Fibroblast of pulmonary artery (primary cell): ENCODE results near the gene RNF32.

Experiments used
- DNase-seq: peaks from one replicate; pipeline ENCODE4 v3.0.0-alpha.2; 2010; ENCODE audit warnings: low read depth
- H3K4me3 ChIP-seq: replicated peaks from 2 replicates; pipeline ENCODE4 v1.5.1; 2011; ENCODE audit warnings: low read depth, mild to moderate bottlenecking, control low read depth, low read length, moderate library complexity
- TF ChIP-seq, protein P1 (sequence below): IDR thresholded peaks from 2 replicates; pipeline ENCODE4 v1.5.1; 2011; ENCODE audit warnings: mild to moderate bottlenecking, control low read depth, low read length, inconsistent platforms; ENCODE audit errors: missing control alignments

The RNF32 gene

DNA sequence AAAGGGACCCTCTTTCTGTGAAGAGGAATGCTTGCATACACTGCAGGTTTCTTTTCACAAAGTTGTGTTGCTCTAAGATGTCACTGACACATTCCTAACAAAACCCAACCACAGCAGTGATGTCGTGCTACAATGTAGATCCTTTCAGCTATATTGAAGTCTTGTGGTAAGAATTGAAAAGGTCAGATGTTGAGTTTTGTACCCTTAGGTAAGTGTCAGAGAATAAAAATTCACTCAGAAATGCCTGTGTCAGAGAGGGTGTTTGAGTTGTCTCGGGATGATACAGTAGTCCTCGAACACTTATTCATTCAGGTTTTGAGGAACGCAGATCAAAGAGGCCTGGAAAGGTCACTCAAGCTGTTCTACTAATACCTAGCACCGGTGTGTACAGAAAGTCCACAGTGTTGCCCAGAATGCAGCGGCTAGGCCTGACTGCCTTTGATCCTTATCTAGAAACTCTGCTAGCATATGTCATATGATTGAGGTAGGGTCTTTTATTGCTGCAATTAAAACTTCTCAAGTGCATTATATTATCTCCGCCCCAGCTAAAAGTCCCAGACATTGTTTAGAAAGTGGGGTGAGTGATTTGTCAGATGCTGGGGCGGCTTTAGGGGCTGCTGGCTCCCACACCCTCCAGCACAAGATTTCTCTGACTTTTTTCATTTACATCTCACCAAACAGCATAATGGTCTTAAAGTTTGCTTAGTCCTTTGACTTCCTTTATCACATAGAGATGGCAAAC, 26.0 kb downstream of the RNF32 start:
- no peak for DNase-seq
- TF ChIP-seq, protein P1, sequence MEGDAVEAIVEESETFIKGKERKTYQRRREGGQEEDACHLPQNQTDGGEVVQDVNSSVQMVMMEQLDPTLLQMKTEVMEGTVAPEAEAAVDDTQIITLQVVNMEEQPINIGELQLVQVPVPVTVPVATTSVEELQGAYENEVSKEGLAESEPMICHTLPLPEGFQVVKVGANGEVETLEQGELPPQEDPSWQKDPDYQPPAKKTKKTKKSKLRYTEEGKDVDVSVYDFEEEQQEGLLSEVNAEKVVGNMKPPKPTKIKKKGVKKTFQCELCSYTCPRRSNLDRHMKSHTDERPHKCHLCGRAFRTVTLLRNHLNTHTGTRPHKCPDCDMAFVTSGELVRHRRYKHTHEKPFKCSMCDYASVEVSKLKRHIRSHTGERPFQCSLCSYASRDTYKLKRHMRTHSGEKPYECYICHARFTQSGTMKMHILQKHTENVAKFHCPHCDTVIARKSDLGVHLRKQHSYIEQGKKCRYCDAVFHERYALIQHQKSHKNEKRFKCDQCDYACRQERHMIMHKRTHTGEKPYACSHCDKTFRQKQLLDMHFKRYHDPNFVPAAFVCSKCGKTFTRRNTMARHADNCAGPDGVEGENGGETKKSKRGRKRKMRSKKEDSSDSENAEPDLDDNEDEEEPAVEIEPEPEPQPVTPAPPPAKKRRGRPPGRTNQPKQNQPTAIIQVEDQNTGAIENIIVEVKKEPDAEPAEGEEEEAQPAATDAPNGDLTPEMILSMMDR, result no peak
- no peak overlapping the region for H3K4me3 ChIP-seq

DNA sequence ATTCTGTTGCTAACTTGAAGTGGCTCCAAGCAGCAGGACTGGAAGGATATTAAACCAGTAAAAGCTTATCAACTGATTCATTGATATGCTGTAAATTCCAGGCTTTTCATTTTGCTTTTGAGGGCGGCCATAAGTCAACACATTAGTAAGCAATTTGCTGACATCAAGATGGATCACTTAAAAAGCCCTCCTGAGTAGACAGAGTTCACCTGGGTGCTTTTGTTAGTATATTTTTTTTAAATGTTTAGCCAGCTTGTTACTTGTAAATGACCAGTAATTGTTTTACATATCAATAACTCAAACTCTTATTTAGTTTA, 26.5 kb downstream of the RNF32 start:
- TF ChIP-seq, protein P1, result no peak

DNA sequence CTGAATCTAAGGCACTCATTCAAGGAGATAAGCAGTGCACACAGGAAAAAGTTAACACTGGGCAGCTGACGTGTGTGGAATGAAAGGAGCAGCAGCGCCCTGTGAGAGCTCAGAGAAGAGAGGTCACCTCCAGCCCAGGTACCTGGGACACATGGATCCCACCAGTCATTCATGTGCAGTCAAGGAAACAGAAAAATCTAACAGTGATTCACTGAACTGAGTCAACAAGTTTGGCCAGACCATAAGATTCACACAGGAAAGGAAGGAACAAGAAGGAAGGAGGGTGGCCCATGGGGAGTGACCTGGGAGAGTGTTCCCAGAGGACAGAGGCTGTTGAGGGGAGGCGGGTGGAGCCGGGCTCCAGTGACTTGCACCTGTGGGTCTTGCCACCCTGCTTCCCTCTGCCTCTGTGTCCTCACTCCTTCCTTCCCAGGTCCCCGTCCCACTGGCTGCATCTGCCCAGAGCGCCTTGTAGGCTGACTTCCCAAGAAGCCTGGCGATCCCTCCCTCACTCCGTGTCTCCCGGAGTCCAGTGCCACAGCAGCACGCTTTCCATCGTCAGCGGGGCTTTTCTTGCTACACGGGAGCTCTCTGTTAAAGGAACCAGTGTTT, 27.7 kb downstream of the RNF32 start:
- no peak overlapping the region for H3K4me3 ChIP-seq
- DNase-seq, result no peak
- TF ChIP-seq, protein P1, result no peak

More for the DNA sequence above, 26.5 kb downstream of the RNF32 start:
- no peak for DNase-seq
- no peak overlapping the region for H3K4me3 ChIP-seq

DNA sequence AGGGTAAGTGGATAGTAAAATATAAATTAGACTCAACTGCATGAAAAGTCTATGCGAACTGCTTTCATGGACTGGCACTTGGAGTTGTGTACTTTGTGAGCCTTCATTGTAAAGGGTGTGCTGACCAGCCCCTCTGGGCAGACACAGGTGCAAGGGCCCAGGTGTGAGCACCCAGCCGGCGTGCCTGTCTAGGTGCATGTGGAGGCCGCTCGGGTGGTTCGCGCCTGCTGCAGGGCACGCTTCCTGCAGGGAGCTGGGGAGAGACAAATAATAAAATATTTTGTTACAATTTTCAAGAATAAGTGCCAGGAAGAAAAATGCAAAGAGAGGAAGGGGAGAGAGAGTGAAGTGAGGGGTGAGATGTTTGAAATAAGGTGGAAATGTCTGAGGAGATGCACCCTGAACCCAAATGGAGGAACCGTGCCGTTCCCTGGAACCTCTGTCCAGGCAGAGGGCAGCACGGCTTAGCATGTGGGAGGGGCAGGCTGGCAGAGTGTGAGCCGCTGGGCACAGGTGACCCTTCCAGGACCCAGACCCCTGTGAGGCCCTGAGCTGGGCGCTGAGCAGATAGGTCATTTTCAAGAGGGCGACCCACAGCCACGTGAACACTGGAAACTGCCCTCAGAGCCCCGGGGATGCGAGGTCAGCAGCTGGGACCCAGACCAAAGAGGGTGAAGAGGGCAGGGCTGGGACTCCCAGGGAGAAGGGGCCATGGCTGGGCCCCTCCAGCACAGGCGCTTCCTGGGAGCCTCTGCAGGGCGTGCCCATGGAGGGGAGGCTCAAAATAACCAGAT, 28.7 kb downstream of the RNF32 start:
- DNase-seq, result no peak
- TF ChIP-seq, protein P1, result no peak

DNA sequence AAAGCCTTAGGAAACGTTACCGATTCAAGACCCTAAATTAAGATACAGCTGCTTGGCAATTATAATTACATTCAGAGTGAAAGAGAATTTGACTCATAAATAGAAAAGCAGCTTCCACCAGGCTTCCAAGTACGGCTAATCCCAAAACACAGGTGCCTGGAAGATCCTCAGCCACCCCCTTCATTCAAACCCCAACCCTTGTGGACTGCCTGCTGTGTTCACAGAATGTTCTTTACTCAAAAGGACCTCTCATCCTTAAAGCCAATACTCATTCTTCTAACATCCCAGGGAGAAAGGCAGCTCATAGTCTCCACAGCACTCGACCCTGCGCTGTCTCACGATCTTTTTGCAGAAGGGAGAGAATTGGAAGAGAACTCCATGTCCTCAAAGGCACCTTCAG, 32.9 kb downstream of the RNF32 start:
- TF ChIP-seq, protein P1, result no peak
- no peak for DNase-seq

More for the DNA sequence above, 28.7 kb downstream of the RNF32 start:
- no peak overlapping the region for H3K4me3 ChIP-seq

DNA sequence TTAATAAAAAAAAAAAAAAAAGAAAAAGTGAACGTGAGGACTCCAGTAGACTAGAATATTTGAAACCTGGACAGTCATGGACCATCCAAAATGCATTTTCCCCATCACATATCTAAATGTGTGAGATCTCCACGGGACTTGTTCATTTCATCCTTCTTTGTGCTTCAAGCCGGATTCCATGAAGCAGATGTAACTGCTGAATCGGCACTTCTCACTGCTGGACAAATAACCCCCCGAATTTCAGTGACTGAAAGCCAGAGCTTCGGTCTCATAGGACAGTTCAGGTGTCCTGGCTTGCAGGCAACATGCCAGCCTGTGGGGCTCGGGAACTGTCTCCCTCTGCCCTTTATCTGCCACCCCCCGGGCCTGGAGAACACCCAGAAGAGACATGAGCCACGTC, 33.3 kb downstream of the RNF32 start:
- no peak overlapping the region for H3K4me3 ChIP-seq
- no peak for DNase-seq
- TF ChIP-seq, protein P1, result no peak

More for the DNA sequence above, 32.9 kb downstream of the RNF32 start:
- no peak overlapping the region for H3K4me3 ChIP-seq
